ENCODE data around the gene DHFR. TPM values are rescaled to one million over a fixed set of nuclear protein-coding genes. Genes with fewer than 3 reads are reported as not detected.

The DHFR gene
- total RNA-seq, 1 experiment from 2014 or later, result 58.7 TPM

- no peaks in the 10 kb centered on the region for H3K79me2 ChIP-seq (ENCODE audit: insufficient read depth, low read length)
- H3K36me3 ChIP-seq (ENCODE audit: control insufficient read depth in 1 of 2, insufficient read depth in 2 of 2, low read length in 2 of 2), result no peaks in the 10 kb centered on the region
- ChIA-PET CTCF (no interaction called here), RAD21 (ENCODE audit: low non-redundant PET in 1 of 2, low total read pairs in 2 of 2, uncharacterized antibody in 2 of 2, unreplicated experiment in 2 of 2) (no interaction called here), POLR2A (no interaction called here)
- H4K20me1 ChIP-seq (ENCODE audit: insufficient read depth), result no peaks in the 10 kb centered on the region
- ATAC-seq (no peak), DNase-seq (ENCODE audit: low read depth, low spot score) (no peak)
- H3K9me2 ChIP-seq (ENCODE audit: insufficient read depth), result no peaks in the 10 kb centered on the region
- H3K4me3 ChIP-seq (replicated peaks in 1 of 2; ENCODE audit: low read depth in 1 of 2, low read length in 2 of 2), result no peak overlapping the region
- no peak overlapping the region for H3K27ac ChIP-seq (ENCODE audit: low read depth, low read length)
- H3K4me1 ChIP-seq (ENCODE audit: control insufficient read depth in 1 of 2, insufficient read depth in 2 of 2, low read length in 2 of 2), result no peaks in the 10 kb centered on the region
- no peaks in the 10 kb centered on the region for H3K27me3 ChIP-seq (ENCODE audit: insufficient read depth, low read length)
- H3K9me3 ChIP-seq (ENCODE audit: control insufficient read depth in 1 of 2, insufficient read depth in 1 of 2, low read depth in 1 of 2, low read length in 2 of 2), result no peaks in the 10 kb centered on the region
- no peak overlapping the region for H3K4me2 ChIP-seq (ENCODE audit: low read length)
- no TSS peak for BruUV-seq (replicated peaks)
- intact Hi-C loops (cut with micrococcal nuclease), result no loop called here
- TF ChIP-seq EZH2 (IDR thresholded peaks at IDR 0.05), result no peak
- no peak for TF ChIP-seq JUND (IDR thresholded peaks at IDR 0.05)
- TF ChIP-seq ZBTB33 (IDR thresholded peaks at IDR 0.05; ENCODE audit: extremely low read depth, insufficient replicate concordance, low read length), result no peak
- no peak for TF ChIP-seq TCF7L2 (IDR thresholded peaks at IDR 0.05; ENCODE audit: borderline replicate concordance, extremely low read depth, insufficient read depth, insufficient read length)
- TF ChIP-seq SIN3A (IDR thresholded peaks at IDR 0.05; ENCODE audit: low read depth), result no peak
- TF ChIP-seq EGR1 (IDR thresholded peaks at IDR 0.05; ENCODE audit: low read depth), result no peak
- TF ChIP-seq FOSL1 (IDR thresholded peaks at IDR 0.05; ENCODE audit: low read depth), result no peak
- no peak for TF ChIP-seq ZNF274 (IDR thresholded peaks at IDR 0.05; ENCODE audit: low read depth, low read length)
- TF ChIP-seq ELF1 (IDR thresholded peaks at IDR 0.05; ENCODE audit: borderline replicate concordance, low read depth), result no peak
- no peak for TF ChIP-seq POLR2A (IDR thresholded peaks at IDR 0.05; ENCODE audit: borderline replicate concordance, extremely low read depth, insufficient read depth, insufficient read length)
- TF ChIP-seq REST (IDR thresholded peaks at IDR 0.05; ENCODE audit: low read depth), result no peak
- TF ChIP-seq SRF (IDR thresholded peaks at IDR 0.05; ENCODE audit: low read depth), result no peak
- no peak for TF ChIP-seq CEBPB (IDR thresholded peaks at IDR 0.05; ENCODE audit: low read depth)
- no peak for TF ChIP-seq MAX (IDR thresholded peaks at IDR 0.05)
- TF ChIP-seq POLR2AphosphoS5 (IDR thresholded peaks at IDR 0.05; ENCODE audit: low read depth, low read length), result no peak
- TF ChIP-seq ATF3 (IDR thresholded peaks at IDR 0.05), result no peak
- no peak for TF ChIP-seq ZFX (IDR thresholded peaks at IDR 0.05)
- no peak for TF ChIP-seq YY1 (IDR thresholded peaks at IDR 0.05; ENCODE audit: extremely low read depth, insufficient replicate concordance, low read depth, low read length)
- no peak for TF ChIP-seq EZH2phosphoT487 (IDR thresholded peaks at IDR 0.05; ENCODE audit: borderline replicate concordance)
- H3K9ac ChIP-seq (ENCODE audit: low read length), result no peak overlapping the region
- no peak overlapping the region for H2AFZ ChIP-seq (ENCODE audit: low read depth, low read length, poor library complexity, severe bottlenecking)
Measured at GRCh38 chr5:80703291-80703690, 48.5 kb upstream of the DHFR start.

All from HCT116 (cell line).